Activated CD4-positive, alpha-beta T cell treated with anti-CD3 and anti-CD28 coated beads, Interleukin-2, amount 50 U/mL, for 16 hours (primary cell): ENCODE results near the gene HBQ1.
"Not testable (repeated sequence)": the region's sequence is repeated elsewhere in the genome, so short reads cannot be mapped to it uniquely, and the experiment has no call there.

ENCODE experiments used
- DNase-seq: peaks from one replicate; pipeline ENCODE4 v3.0.0-alpha.2; 2020

Gene HBQ1

DNA sequence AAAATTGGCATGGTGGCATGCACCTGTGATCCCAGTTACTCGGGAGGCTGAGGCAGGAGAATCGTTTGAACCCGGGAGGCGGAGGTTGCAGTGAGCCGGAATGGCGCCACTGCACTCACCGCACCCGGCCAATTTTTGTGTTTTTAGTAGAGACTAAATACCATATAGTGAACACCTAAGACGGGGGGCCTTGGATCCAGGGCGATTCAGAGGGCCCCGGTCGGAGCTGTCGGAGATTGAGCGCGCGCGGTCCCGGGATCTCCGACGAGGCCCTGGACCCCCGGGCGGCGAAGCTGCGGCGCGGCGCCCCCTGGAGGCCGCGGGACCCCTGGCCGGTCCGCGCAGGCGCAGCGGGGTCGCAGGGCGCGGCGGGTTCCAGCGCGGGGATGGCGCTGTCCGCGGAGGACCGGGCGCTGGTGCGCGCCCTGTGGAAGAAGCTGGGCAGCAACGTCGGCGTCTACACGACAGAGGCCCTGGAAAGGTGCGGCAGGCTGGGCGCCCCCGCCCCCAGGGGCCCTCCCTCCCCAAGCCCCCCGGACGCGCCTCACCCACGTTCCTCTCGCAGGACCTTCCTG lies at the start of gene HBQ1:
TSS of gene HBQ1 (plus strand) at position 359 of the 575 bp plus-strand sequence. CDS start at position 387, 28 bp downstream.
- DNase-seq: peak; percentile 23

DNA sequence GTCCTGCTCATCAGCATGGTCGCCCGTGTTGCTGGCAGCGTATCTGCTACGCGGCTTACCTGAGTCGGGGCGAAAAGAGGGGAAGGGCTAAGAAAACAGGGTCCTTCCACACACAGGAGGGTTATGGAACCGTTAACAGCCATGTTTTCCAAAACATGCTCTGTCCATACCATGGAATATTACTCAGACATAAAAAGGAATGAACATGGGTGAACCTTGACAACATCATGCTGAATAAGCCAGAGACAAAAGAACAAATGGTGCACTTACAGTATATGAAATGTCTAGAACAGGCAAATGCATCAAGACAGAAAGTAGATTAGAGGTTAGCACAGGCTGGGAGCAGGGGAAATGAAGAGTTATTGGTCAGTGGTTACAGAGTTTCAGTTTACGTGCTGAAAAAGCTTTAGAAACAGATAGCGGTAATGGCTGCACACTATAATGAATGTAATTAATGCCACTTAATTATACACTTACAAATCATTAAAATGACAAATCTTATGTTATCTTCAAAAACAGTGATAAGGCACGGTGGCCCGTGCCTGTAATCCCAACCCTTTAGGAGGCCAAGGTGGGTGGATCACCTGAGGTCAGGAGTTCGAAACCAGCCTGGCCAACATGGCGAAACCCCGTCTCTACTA lies 49.6 kb upstream of the HBQ1 start:
- no peak for DNase-seq

DNA sequence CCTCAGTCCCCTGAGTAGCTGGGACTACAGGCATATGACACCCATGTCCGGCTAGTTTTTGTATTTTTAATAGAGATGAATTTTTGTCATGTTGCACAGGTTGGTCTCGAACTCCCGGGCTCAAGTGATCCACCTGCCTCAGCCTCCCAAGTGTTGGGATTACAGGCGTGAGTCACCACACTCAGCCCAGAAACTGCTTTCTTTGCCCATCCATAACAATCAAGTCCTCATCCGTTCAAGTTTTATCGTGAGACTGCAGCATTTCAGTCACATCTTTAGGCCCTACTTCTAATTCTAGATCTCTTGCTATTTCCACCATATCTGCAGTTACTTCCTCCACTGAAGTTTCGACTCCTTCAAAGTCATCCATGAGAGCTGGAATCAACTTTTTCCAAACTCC lies 48.1 kb upstream of the HBQ1 start:
- DNase-seq: no peak

DNA sequence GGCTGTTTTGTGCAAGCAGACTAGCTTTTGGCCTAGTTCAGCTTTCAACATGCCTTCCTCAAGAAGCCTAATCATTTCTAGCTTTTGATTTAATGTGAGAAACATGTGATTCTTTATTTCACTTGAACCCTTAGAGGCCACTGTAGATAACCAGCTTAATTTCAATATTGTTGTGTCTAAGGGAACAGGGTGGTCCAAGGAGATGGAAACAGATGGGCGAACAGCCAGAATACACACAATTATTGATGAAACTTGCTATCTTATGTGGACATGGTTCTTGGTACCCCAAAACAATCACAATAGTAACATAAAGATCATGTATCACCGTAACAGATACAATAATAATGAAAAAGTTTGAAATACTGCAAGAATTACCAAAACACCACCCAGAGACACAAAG lies 46.5 kb upstream of the HBQ1 start:
- no peak for DNase-seq

- DNase-seq: no peak
Measured at GRCh38 chr16:138049-138417, 42.2 kb upstream of the HBQ1 start.

- DNase-seq: no peak
Measured at GRCh38 chr16:140175-140857, 39.9 kb upstream of the HBQ1 start.

- DNase-seq: no peak
Measured at GRCh38 chr16:142405-142967, 37.8 kb upstream of the HBQ1 start.

DNA sequence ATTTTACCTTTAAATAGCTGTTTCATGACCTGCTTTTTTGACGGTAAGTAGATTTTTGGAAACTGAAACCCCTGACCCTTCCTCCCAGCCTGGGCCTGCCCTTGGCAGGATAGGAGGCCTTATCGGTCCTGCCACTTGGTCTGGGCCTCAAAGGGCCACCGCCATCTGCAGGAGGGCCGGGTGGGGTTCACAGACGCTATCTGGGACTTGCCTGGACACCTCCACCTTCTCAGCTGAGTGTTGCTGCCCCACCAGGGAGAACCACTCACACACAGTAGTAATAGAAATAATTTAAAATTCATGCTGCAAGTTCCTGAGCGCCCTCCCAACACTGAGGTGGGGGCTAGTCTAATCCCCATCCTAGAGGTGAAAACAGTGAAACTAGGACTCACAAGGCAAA lies 37.2 kb upstream of the HBQ1 start:
- no peak for DNase-seq

- no peak for DNase-seq
Measured at GRCh38 chr16:143456-143855, 36.8 kb upstream of the HBQ1 start.

- no peak for DNase-seq
Measured at GRCh38 chr16:144797-145252, 35.4 kb upstream of the HBQ1 start.

DNA sequence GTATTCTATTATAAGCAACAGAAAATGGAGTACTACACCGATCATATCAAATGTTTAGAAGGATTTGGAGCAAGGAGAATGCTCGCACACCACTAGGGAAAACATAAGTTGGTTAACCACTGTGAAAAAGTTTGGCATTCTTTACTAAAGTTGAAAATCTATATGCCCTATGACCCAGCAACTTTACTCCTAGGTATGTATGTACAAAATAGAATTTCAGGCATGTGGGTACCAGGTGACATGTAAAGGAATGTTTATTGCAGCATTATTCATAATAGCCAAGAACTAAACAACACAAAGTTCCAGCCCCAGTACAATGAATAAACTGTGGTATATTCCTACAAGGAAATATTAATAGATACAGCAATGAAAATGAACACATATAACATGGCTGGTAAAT lies 33.6 kb upstream of the HBQ1 start:
- no peak for DNase-seq

DNA sequence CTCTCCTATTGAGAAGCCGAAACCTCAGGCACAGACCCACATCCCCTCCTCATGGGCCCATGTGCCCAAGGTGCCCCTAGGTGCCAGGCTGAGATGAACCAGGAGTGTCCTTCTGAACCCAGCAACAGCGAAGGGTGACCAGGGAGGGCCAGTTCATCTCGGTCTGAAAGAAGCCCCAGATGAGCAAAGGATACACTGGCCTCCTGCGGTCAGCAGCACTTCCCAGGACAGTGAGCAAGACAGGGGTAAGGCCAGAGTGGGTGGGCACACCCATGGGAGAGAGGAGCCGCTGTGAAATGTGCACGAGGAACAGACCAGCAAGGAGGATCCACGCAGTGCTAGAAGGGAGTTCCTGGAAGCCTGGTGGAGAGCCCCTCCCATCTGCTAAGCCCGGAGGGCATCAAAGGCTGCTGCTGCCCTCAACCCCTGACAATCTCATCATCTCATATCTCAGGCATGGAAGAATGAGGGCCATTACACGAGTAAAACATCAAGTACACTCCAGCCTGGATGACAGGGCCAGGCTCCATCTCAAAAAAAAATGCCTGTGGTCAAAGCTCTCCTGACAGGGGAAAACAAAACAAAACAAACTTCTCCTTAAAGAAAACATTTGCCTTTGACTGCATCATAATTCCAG lies 31.1 kb upstream of the HBQ1 start:
- no peak for DNase-seq

DNA sequence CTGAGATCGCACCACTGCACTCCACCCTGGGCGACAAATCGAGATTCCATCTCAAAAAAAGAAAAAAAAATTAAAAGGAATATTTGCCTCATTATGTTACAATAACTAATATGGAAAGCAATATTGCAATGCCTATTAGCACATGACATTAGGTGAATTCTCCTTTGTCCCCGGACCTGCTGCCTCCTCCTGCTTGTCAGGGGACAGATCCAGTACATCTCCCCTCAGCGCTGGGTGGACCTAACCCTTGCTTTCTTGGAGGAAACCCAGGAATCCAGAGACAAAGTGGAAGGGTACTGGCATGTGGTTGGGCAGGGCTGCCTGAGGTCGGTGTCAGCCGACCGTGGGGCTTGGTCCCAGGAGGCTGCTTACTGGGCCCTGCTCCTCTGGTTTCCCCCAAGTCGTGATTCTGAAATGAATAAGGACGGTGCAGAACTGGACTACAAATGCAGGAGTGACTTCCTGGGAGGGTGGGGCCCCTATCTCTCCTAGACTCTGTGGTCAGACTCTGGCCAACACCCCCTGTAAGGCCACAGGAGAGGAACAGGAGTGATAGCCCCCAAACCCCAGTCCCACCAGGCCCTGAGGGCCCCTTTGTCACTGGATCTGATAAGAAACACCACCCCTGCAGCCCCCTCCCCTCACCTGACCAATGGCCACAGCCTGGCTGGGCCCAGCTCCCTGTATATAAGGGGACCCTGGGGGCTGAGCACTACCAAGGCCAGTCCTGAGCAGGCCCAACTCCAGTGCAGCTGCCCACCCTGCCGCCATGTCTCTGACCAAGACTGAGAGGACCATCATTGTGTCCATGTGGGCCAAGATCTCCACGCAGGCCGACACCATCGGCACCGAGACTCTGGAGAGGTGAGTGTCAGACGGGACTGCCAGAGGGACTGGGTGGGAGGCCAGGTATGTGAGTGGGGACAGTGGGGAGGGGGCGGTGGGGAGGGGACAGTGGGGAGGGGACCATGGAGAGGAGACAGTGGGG lies 27.8 kb upstream of the HBQ1 start, which contains the start of gene HBZ:
TSS of gene HBZ (plus strand) at position 504 of the 988 bp plus-strand sequence. CDS start at position 770, 266 bp downstream.
- no peak for DNase-seq

DNA sequence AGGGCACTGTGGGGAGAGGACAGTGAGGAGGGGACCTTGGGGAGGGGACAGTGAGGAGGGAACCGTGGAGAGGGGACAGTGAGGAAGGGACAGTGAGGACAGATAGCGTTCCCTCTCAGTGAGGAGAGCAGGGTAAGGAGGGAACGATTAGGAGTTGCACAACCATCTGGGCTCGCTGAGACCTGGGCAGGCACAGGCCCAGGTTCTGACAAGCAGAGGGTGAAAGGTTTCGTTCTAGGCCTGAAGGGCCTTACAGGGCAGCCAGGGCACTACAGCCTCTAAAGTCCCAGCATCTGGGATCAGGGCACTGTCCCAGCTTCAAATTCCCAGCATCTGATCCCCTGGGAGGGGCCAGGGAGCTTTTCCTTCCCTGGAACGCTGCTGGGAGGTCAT lies 27.1 kb upstream of the HBQ1 start:
- not testable (repeated sequence) for DNase-seq

DNA sequence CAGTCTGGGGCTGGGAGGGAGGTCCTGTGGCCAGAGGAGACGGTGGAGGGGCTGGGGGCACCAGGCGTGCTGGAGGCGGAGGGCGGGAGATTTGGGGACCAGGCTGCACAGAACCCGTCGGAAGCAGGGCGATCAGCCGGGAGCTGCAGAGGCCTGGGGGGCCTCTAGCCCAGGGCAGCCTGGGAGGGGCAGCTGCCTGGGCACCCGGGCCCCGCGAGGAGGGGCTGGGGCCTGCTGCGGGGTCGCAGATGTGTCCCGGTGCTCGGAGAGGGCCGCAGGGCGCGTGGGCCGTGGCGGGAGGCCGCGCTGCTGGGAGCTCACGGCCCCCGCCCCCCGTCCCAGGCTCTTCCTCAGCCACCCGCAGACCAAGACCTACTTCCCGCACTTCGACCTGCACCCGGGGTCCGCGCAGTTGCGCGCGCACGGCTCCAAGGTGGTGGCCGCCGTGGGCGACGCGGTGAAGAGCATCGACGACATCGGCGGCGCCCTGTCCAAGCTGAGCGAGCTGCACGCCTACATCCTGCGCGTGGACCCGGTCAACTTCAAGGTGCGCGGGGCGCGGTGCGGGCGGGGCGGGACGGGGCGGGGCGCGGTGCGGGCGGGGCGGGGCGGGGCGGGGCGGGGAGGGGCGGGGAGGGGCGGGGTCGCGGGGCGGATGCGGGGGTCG lies 26.6 kb upstream of the HBQ1 start:
- not testable (repeated sequence) for DNase-seq

DNA sequence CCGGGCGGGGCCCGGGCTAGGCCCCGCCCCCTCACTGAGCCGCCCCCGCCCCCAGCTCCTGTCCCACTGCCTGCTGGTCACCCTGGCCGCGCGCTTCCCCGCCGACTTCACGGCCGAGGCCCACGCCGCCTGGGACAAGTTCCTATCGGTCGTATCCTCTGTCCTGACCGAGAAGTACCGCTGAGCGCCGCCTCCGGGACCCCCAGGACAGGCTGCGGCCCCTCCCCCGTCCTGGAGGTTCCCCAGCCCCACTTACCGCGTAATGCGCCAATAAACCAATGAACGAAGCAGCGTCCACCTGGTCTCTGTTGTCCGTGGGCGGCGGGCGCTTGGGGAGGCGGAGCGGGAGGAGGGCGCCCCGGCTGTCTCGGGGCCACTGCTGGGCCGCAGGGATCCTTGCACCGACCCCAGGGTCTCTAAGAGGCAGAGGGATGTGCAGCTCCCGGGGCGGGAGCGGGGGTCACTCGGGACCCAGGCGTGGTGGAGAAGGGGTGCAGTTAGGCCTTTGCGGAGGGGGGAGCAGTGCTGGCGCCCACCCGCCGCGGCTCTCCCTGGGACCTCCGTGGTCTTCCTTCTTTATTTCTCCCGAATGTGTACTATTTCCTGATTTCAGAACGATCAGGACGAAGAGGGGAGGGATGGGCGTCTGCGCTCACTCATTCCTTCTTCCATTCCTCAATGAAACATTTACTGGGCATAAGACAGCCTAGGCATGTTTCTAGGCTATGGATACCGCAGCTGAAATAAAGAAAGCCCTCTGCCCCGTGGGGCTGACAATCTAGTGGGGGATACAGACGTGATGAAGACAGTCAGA lies 25.8 kb upstream of the HBQ1 start:
- DNase-seq: no peak

DNA sequence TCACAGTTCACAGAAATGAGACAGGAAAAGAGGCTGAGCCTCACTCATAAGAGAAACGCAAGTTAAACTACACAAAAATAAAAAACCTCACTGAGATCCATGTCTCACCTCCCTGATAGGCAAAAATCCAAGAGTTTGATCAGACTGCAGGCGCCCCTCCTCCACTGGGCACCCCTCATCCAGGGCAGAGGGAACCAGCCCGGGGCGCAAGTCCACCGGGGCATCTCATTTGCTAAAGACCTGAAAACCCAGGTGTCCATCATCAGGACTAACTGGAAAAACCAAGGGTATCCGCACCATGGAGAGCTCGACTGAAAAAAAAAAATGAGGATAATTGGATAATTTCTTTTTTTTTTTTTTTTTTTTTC lies 25.2 kb upstream of the HBQ1 start:
- no peak for DNase-seq

- DNase-seq: no peak
Measured at GRCh38 chr16:159136-159849, 21.0 kb upstream of the HBQ1 start.

- not testable (repeated sequence) for DNase-seq
Measured at GRCh38 chr16:160242-160641, 20.0 kb upstream of the HBQ1 start.

GRCh38 chr16:160691-161190 lies 19.5 kb upstream of the HBQ1 start:
- DNase-seq: no peak
